ENCODE data around the gene PRICKLE2.

GRCh38 chr3:64049832-64050231, 175.4 kb downstream of the PRICKLE2 start:
- TF ChIP-seq CTCF (IDR thresholded peaks at IDR 0.05) (no peak), POLR2A (IDR thresholded peaks at IDR 0.05) (no peak)

Data from right lobe of liver (tissue), 4 donors.